Fibroblast of upper back skin (primary cell): Measurements from ENCODE around the gene TRMT44.
A peak's percentile ranks its signal among the peaks of the same experiment; 100 is the strongest.
"Not testable (repeated sequence)": the region's sequence is repeated elsewhere in the genome, so short reads cannot be mapped to it uniquely, and the experiment has no call there.

Experiments used
- DNase-seq: peaks from one replicate; pipeline ENCODE4 v3.0.0-alpha.2; 2013

TRMT44 gene

GRCh38 chr4:8471211-8471875 is 30.8 kb downstream of the TRMT44 start:
- DNase-seq: no peak

- DNase-seq: no peak
Observed at GRCh38 chr4:8472158-8472688, 31.6 kb downstream of the TRMT44 start.

- DNase-seq: peak; percentile 87
Observed at GRCh38 chr4:8472689-8473197, 32.2 kb downstream of the TRMT44 start.

GRCh38 chr4:8473198-8473919 is 32.8 kb downstream of the TRMT44 start:
- DNase-seq: no peak

- no peak for DNase-seq
Observed at GRCh38 chr4:8473920-8474590, 33.5 kb downstream of the TRMT44 start.

- no peak for DNase-seq
Observed at GRCh38 chr4:8474856-8475255, 34.3 kb downstream of the TRMT44 start.

GRCh38 chr4:8475751-8476575 is 35.4 kb downstream of the TRMT44 start:
- no peak for DNase-seq

GRCh38 chr4:8477095-8477635 is 36.6 kb downstream of the TRMT44 start:
- DNase-seq: no peak

- DNase-seq: no peak
Observed at GRCh38 chr4:8477676-8478075, 37.1 kb downstream of the TRMT44 start.

GRCh38 chr4:8478371-8478770 is 37.8 kb downstream of the TRMT44 start:
- DNase-seq: no peak

- peak; percentile 46 for DNase-seq
Observed at GRCh38 chr4:8478801-8479744, 38.5 kb downstream of the TRMT44 start.

GRCh38 chr4:8480221-8480620 is 39.6 kb downstream of the TRMT44 start:
- no peak for DNase-seq

GRCh38 chr4:8486643-8487042 is 46.1 kb downstream of the TRMT44 start:
- DNase-seq: not testable (repeated sequence)

- no peak for DNase-seq
Observed at GRCh38 chr4:8488791-8489369, 48.3 kb downstream of the TRMT44 start.

GRCh38 chr4:8491478-8491877 is 50.9 kb downstream of the TRMT44 start:
- not testable (repeated sequence) for DNase-seq

- DNase-seq: no peak
Observed at GRCh38 chr4:8492174-8492573, 51.6 kb downstream of the TRMT44 start.

GRCh38 chr4:8493484-8493883 is 52.9 kb downstream of the TRMT44 start:
- no peak for DNase-seq

- DNase-seq: no peak
Observed at GRCh38 chr4:8494218-8494617, 53.6 kb downstream of the TRMT44 start.

- DNase-seq: no peak
Observed at GRCh38 chr4:8494983-8495548, 54.5 kb downstream of the TRMT44 start.

GRCh38 chr4:8495803-8496202 is 55.2 kb downstream of the TRMT44 start:
- no peak for DNase-seq
